ENCODE data around the gene ITPRIPL1. TPM values are rescaled to one million over a fixed set of nuclear protein-coding genes. Genes with fewer than 3 reads are reported as not detected.

ITPRIPL1 gene
- total and polyA plus RNA-seq, 2 experiments from 2014 or later: 1.3 TPM

DNA sequence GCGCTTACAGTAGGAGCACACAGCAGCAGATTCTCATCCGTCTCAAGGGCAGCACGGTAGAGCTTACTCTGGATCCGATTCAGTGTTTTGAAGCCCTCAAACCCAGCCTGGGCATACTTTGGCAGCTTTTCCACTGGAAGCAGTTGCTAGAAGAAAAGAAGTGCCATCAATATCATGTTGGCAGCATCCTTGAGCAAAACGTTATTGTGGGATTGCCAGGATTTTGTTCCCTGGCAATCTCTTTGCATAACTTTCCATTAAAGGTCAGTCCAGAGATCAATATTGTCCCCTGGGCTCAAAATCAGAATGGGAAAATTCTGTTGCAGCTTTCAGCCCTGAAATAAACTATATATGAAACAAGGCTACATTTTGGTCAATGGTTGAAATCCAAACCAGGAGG, 28.2 kb upstream of the ITPRIPL1 start:
- Histone ChIP-seq H3K4me3 (no peak overlapping the region), H3K36me3 (peaks cover 93% of the 10 kb centered on the region), H3K27ac (no peak overlapping the region), H3K4me1 (ENCODE audit: low read depth) (no peaks in the 10 kb centered on the region), H3K27me3 (no peaks in the 10 kb centered on the region), H3K9me3 (ENCODE audit: low read depth) (no peaks in the 10 kb centered on the region)
- TF ChIP-seq, protein P1, sequence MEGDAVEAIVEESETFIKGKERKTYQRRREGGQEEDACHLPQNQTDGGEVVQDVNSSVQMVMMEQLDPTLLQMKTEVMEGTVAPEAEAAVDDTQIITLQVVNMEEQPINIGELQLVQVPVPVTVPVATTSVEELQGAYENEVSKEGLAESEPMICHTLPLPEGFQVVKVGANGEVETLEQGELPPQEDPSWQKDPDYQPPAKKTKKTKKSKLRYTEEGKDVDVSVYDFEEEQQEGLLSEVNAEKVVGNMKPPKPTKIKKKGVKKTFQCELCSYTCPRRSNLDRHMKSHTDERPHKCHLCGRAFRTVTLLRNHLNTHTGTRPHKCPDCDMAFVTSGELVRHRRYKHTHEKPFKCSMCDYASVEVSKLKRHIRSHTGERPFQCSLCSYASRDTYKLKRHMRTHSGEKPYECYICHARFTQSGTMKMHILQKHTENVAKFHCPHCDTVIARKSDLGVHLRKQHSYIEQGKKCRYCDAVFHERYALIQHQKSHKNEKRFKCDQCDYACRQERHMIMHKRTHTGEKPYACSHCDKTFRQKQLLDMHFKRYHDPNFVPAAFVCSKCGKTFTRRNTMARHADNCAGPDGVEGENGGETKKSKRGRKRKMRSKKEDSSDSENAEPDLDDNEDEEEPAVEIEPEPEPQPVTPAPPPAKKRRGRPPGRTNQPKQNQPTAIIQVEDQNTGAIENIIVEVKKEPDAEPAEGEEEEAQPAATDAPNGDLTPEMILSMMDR (IDR thresholded peaks at IDR 0.05; ENCODE audit: low read depth, low read length): no peak
- DNase-seq (ENCODE audit: low read depth in 1 of 2, low spot score in 1 of 2): no peak

DNA sequence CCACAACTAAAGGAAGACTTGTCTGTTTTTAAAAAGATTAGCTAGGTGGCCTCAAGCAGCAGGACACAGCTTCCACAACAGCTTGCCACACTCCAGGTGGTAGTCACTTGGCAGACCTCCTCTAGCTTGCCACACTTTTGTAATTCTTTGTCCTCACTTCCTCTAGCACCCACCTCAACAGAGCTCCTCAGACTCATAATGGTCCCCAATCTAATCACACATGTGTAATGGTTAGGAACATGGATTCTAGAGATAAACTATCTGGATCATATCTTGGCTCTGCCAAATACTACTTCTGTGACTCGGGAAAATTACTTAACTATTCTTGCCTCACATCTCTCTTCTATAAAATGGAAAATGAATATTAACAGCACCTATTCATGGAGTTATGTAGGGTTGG, 23.3 kb upstream of the ITPRIPL1 start:
- Histone ChIP-seq H3K27ac (no peak overlapping the region), H3K27me3 (no peaks in the 10 kb centered on the region), H3K36me3 (peaks cover 63% of the 10 kb centered on the region), H3K9me3 (ENCODE audit: low read depth) (no peaks in the 10 kb centered on the region), H3K4me3 (no peak overlapping the region), H3K4me1 (ENCODE audit: low read depth) (peaks cover 4% of the 10 kb centered on the region)
- TF ChIP-seq, protein P1 (IDR thresholded peaks at IDR 0.05; ENCODE audit: low read depth, low read length): no peak
- DNase-seq (ENCODE audit: low read depth in 1 of 2, low spot score in 1 of 2): no peak

DNA sequence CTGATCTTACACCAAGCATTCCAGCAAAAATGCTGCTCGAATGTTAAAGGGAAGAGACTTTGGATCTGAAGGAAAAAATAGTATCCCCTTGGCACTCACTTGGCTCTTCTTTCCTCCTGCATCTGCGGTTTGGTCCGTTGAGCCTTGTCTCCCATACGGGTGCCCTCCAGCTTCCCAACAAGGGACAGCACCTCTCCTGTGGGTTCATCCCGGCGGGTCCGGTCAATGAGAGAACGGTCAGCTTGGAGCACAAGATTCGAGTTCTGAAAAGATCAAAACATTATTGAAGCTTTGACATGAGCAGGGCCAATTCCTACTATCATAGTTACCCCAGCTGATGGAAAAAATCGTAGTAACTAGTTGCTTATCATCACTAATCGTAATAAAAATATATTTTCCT, 20.5 kb upstream of the ITPRIPL1 start:
- Histone ChIP-seq H3K27me3 (no peaks in the 10 kb centered on the region), H3K27ac (no peak overlapping the region), H3K9me3 (ENCODE audit: low read depth) (no peaks in the 10 kb centered on the region), H3K36me3 (peaks cover 36% of the 10 kb centered on the region), H3K4me1 (ENCODE audit: low read depth) (peaks cover 4% of the 10 kb centered on the region), H3K4me3 (peak overlapping the region; percentile 88)
- TF ChIP-seq, protein P1 (IDR thresholded peaks at IDR 0.05; ENCODE audit: low read depth, low read length): no peak
- DNase-seq (ENCODE audit: low read depth in 1 of 2, low spot score in 1 of 2): no peak

DNA sequence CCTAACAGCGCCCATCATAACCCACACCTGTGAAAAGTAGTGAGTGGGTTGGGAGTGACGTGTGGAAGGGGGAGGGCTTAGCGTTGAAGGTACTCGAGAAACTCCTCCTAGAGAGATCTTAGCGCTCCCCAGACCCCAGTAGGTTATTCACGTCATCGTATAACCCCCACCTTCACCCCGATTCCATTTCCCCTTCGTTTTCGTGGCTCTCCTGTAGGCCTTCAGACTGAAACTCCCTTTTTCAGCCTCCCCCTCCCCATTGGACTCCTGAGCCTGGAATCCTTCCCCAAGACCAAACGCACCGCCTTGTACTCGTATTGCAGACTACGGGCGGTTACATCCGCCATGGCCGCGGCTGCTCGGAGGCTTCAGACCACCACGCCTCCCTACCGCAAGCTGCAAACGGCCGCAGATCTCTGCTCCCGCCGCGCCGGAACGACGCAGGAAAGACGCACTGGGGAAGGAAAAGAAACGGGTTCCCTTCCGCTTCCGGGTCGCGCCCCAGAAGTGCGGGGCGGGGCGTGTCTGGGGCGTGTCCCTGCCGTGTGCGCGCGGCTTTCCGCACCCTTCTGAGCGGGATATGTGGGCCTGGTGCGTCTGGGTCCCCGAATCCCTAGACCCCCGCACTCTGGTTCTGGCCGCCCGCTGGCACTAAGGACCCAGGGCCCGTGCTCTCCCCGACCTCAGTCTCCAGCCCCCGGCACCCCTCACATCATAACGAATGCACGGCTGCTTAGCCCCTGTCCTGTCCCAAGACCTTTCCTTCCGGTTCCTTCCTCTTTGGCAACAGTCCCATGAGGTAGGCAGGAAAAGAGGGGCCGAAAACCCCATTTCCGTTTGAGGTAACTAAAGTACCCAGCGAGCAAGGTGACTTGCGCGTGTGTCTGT, 19.8 kb upstream of the ITPRIPL1 start, which contains the start of gene SNRNP200:
Gene SNRNP200, minus strand, starts transcription at position 456 of the 888 bp plus-strand sequence. Its CDS starts 109 bp downstream, at position 347.
- H3K4me1 ChIP-seq (ENCODE audit: low read depth): peaks cover 4% of the 10 kb centered on the region
- H3K9me3 ChIP-seq (ENCODE audit: low read depth): no peaks in the 10 kb centered on the region
- no peaks in the 10 kb centered on the region for H3K27me3 ChIP-seq
- TF ChIP-seq, protein P1 (IDR thresholded peaks at IDR 0.05; ENCODE audit: low read depth, low read length): no peak
- peaks cover 28% of the 10 kb centered on the region for H3K36me3 ChIP-seq
- peak within 1 kb of the TSS; percentile 88 for H3K4me3 ChIP-seq
- peak within 1 kb of the TSS; percentile 80 for H3K27ac ChIP-seq
- peak; percentile 86 to 91 for DNase-seq (ENCODE audit: low read depth in 1 of 2, low spot score in 1 of 2)

DNA sequence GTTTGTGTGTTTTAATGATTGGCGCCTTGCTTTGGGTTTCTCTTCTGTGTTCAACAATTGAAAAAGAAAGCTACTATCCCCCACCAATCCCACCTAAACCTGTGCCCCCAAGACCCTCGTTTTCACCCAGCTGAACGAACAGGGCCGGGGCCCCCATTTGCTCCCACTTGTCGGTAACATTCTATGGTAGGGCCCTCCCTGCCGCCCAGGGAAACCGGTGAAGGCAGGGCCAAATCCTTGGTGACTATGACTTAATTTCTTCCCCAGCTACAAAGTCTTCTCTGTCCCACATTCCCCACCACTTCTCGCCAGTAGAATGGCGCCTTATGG, 19.2 kb upstream of the ITPRIPL1 start:
- H3K36me3 ChIP-seq: peaks cover 24% of the 10 kb centered on the region
- H3K4me3 ChIP-seq: peak overlapping the region; percentile 88
- H3K4me1 ChIP-seq (ENCODE audit: low read depth): peaks cover 4% of the 10 kb centered on the region
- TF ChIP-seq, protein P1 (IDR thresholded peaks at IDR 0.05; ENCODE audit: low read depth, low read length): no peak
- no peak for DNase-seq (ENCODE audit: low read depth in 1 of 2, low spot score in 1 of 2)
- no peaks in the 10 kb centered on the region for H3K9me3 ChIP-seq (ENCODE audit: low read depth)
- no peaks in the 10 kb centered on the region for H3K27me3 ChIP-seq
- H3K27ac ChIP-seq: peak overlapping the region; percentile 6
